GM19372 (cell line): ENCODE measurements around the gene BMAL2.

Experiments used
- ATAC-seq: cut with Tn5 transposase; IDR thresholded peaks from one replicate; pipeline ENCODE4 v1.9.1; 2021; ENCODE audit warnings: mild to moderate bottlenecking, low read depth, moderate library complexity; ENCODE audit not compliant: unreplicated experiment

BMAL2 gene, protein sequence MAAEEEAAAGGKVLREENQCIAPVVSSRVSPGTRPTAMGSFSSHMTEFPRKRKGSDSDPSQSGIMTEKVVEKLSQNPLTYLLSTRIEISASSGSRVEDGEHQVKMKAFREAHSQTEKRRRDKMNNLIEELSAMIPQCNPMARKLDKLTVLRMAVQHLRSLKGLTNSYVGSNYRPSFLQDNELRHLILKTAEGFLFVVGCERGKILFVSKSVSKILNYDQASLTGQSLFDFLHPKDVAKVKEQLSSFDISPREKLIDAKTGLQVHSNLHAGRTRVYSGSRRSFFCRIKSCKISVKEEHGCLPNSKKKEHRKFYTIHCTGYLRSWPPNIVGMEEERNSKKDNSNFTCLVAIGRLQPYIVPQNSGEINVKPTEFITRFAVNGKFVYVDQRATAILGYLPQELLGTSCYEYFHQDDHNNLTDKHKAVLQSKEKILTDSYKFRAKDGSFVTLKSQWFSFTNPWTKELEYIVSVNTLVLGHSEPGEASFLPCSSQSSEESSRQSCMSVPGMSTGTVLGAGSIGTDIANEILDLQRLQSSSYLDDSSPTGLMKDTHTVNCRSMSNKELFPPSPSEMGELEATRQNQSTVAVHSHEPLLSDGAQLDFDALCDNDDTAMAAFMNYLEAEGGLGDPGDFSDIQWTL

GRCh38 chr12:27332714-27333402, at the start of gene BMAL2:
Gene BMAL2 (plus strand): TSS chr12:27332836. CDS start chr12:27333073, 237 bp downstream.
- ATAC-seq: peak; percentile 43

- ATAC-seq: no peak
Observed at GRCh38 chr12:27284021-27284420, 48.6 kb upstream of the BMAL2 start.

- peak; percentile 71 for ATAC-seq
Observed at GRCh38 chr12:27284751-27285150, 47.9 kb upstream of the BMAL2 start.

DNA sequence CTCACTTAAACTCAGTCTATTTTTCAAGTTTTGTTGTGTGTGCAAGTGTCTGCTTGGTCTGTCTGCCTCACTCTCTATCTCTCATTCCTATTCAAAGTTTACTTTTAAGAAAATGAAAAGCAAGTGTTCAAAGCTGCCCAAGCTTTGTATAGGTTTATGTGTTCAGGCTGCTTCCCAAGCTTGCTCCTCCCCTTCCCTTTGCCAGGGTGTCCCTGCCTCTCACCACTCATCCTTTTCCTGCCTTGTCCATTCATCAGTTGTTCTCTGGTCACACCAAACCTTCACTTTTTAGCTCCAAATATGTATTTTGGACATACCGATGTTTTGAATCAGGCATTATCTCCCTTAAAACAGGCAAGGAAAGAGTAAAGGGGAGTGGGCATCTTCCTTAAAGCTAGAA, 47.2 kb upstream of the BMAL2 start:
- no peak for ATAC-seq

DNA sequence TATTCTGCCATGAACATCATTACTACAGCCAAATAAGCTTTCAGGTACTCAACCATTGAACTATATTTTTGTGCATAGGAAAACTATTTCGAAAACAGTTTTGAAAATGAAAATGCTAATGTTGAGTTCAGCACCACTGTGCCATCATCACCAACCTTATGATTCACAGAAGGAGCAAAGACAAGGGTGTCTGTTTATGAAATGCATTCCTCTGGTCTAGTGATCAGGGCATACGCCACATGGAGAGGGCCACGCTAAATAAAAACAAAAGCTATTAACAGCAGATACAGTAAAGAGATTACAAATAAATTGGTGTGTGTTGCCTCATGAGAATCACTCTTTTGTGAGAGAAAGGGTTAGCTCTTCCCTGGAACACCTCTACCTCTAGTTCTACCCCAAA, 43.2 kb upstream of the BMAL2 start:
- no peak for ATAC-seq

DNA sequence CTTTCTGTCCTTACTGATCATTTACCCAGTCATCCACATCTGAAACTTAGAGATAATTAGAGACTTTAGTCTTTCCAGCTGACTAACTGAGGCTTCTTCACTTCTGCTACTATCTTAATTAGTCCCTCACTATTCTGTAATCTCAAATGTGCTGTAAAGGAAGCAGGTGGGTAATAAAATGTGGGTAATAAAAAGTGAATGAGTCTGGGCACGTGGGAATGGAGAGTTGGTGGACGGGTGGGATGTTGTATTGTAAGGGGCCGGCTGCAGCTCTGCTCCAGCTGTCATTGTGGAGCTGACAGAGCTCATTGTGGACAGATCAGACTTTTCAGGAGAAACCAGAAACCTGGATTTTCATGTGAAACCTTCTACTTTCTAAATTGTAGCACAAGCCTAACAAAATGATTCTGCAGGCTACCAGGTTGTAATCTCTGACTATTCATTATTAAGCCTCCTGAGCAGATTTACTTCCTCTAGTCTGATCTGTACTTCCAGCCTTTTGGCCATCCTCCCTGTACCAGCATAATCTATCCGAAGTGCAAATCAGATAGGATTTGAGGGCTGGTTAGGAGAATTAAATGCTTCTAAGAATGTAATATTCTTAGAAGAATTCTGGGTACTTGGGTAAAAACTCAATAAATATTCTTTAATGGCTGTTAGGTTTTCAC, 42.0 kb upstream of the BMAL2 start:
- ATAC-seq: no peak

DNA sequence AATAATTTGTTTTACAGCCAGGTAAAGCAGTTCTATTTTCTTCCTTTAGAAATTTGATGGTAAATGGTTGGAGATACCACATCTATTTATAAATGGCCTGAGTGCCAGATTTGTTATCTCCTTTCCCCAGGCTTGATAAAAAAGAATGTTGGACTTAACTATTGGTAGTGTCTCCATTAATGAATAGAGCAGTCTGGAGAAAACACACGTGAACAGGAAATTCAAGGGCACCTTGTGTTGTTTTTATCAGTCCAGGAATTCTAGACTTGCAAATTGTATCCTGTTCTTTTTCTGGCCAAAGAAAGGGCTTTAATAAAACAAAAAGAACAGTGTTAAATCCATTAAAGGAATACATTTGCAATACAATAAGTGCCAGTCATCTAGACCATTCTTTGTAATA, 40.8 kb upstream of the BMAL2 start:
- ATAC-seq: no peak

GRCh38 chr12:27292718-27293117, 39.9 kb upstream of the BMAL2 start:
- no peak for ATAC-seq

- ATAC-seq: no peak
Observed at GRCh38 chr12:27293463-27293862, 39.2 kb upstream of the BMAL2 start.

DNA sequence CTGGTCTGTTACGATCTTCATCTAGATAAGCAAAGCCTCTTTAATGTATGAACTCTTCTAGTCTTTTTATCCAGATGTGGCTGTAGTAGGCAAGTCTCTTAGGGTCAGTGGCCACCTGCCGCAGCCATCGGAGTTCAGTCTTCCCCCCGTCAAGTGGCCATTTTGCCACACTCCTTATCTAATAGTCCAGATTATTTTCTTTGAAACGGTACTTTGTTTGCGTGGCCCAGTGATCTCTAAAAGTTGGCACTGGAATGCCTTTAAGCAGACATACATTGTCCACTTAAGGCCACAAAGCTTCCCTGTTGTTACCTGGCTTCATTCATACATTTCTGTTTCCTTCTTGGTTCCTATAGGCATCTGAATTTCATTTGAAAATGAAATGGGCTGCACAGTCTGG, 36.0 kb upstream of the BMAL2 start:
- no peak for ATAC-seq

DNA sequence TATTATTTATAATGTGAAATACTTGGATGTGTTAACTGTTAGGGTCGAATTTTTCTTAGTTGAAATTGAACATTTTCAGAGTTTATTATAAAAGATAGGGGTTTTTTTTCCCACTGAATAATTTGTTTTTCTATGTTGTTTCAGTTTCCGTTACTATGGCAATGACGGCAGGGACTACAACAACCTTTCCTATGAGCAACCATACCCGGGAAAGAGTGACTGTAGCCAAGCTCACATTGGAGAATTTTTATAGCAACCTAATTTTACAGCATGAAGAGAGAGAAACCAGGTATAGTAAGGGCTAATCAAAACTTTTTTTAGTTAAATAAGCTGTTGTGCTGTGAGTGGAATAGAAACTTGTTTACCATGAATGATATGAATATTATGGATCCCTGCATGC, 35.1 kb upstream of the BMAL2 start:
- ATAC-seq: no peak

DNA sequence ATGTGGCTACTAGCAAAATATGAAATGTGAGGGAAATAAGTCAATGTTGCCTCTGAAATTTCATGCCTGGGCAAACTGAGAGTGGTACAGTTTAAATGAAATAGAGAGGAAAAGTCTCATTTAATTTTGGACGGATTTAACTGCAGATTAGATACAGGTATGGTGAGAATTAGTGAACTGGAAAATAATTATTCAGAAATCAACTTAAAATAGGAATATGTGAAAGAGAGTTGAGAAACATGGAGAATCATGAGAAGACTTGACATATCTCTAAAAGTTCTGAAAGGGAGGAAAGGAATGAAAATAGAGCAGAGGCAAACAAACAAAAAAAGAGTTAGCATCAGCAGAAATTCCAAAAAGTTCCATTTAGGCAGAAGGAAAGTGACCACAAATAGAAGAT, 33.5 kb upstream of the BMAL2 start:
- ATAC-seq: no peak

- ATAC-seq: no peak
Observed at GRCh38 chr12:27300226-27300625, 32.4 kb upstream of the BMAL2 start.

- no peak for ATAC-seq
Observed at GRCh38 chr12:27303139-27304111, 29.2 kb upstream of the BMAL2 start.

- no peak for ATAC-seq
Observed at GRCh38 chr12:27304856-27305255, 27.8 kb upstream of the BMAL2 start.

DNA sequence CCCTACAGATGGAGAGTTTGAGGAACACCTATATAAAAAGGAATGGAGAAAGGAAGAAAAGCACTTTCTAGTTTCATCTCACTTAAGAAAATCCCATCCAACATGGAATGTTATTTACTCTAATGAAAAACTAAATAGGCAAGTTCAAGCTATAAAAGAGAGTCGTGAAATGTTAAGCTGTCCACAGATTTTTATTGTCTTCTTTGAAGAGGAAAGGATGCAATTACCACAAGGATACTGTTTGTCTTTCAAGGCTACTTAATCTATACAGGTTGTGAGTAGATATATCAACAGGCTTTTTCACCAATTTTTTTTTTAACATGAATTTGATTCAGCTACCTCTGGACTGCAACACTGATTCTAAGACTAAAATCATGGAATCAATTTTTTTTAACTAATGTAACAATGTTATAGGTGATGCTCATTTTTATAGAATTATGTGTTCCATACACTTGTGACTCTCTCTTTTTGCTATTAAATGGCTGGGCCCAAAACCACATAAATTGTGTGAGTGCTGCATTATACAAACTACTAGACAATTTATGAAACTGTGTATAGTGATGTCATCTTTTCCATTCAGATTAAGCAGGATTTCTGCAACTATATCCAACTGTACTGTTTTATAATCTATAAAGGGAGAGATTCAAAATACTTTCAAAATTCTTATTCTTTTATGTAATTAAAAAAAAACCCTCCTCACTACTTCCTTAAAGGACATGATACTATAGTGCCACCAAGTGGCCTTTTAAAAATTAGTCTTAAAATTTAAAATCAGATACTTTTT, 26.8 kb upstream of the BMAL2 start:
- ATAC-seq: no peak

DNA sequence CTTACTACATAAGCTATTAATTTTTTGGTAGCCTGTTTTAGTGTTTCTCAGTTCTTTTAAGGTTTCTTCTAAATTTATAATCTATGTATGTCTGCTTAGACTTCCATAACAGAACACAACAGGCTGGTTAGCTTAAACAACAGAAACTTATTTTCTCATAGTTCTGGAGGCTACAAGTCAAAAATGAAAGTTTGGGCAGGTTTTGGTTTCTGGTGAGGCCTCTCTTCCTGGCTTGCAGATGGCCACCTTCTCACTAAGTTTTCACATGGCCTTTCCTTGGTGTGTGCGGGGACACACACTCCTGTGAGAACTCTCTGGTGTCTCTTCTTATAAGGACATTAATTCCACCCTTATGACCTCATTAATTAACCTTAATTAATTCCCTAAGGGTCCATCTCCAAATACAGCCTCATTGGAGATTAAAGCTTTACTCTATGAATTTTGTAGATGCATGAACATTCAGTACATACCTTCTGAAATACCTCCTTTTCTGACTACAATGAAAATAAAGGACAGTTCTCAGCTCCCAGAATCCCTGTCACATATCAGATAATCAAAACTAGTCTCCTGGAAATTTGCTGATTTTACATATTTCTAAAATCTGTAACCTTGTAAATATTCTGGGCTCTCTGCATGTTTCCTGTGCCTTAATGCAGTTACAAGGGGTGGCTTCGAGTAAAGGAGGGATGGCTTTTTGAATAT, 23.2 kb upstream of the BMAL2 start:
- peak; percentile 65 for ATAC-seq

DNA sequence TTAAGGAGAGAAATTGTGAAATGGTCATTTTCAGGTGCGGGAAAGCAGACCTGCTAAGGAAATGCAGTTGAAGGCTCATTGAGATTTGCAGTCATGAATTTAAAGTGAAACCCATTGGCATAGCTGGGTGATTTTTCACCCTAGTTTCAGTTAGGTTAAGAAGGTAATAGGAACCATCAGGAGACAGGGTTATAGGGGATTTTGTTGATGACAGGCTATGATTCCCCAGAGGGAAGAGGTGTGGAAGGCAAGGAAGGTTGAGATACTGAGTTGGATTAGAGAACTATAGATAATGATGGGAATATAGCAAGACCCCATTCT, 22.7 kb upstream of the BMAL2 start:
- ATAC-seq: no peak

GRCh38 chr12:27316947-27317346, 15.7 kb upstream of the BMAL2 start:
- no peak for ATAC-seq
